Left hindlimb (tissue), 1 donor: ENCODE measurements around the gene LPAR2.
"Not testable (repeated sequence)": the region's sequence is repeated elsewhere in the genome, so short reads cannot be mapped to it uniquely, and the experiment has no call there.

Experiments used
- DNase-seq: peaks from one replicate; pipeline ENCODE4 v3.0.0-alpha.2; 2018

The LPAR2 gene

GRCh38 chr19:19627621-19628500 is at the start of gene LPAR2:
Gene LPAR2 (minus strand): TSS chr19:19628220. CDS start chr19:19627275, 945 bp downstream.
- no peak for DNase-seq

GRCh38 chr19:19677579-19677978 is 49.6 kb upstream of the LPAR2 start:
- no peak for DNase-seq

DNA sequence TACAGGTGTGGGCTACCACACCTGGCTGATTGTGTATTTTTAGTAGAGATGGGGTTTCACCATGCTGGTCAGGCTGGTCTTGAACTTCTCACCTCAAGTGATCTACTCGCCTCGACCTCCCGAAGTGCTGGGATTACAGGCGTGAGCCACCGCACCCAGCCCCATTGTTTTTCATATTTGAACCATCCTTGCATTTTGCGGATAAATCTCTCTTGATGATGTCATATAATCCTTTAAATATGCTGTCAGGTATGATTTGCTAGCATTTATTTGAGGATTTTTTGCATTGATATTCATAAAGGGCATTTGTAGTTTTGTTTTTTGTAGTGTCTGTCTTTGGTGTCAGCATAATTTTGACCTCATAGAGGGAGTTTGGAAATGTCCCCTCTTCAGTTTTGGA is 46.3 kb upstream of the LPAR2 start:
- DNase-seq = no peak

DNA sequence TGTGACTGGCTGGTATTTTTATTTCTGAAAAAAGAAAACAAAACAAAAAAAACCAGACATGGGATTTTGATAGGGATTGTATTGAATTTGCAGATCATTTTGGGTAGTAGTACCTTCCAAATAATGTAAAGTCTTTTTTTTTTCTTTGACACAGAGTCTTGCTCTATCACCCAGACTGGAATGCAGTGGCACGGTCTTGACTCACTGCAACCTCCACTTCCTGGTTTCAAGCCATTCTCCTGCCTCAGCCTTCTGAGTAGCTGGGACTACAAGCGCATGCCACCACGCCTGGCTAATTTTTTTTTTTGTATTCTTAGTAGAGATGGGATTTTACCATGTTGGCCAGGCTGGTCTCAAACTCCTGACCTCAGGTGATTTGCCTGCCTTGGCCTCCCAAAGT is 44.8 kb upstream of the LPAR2 start:
- no peak for DNase-seq

DNA sequence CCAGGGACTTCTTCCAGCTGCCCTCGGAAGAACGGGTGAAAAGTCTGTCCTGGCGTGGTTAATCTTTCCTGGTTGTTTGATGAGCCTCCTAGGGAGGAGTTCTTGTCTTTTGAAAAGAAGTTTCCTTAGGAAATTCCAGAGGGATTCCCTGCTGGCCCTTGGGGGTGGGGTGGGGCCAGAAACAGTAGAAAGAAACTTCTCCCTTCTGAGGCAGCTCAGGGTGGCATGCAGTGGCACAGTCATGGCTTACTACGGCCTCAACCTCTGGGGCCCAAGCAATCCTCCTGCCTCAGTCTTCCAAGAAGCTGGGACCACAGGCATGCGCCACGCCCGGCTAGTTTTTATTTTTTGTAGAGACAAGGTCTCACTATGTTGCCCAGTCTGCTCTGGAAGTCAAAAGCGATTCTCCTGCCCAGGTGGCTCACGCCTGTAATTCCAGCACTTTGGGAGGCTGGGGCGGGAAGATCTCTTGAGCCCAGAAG is 42.1 kb upstream of the LPAR2 start:
- no peak for DNase-seq

- peak; percentile 92 for DNase-seq
Observed at GRCh38 chr19:19668230-19669012, 40.4 kb upstream of the LPAR2 start, which contains the start of gene ZNF101. Gene ZNF101 (plus strand): TSS chr19:19668839. CDS start chr19:19668964, 125 bp downstream.

DNA sequence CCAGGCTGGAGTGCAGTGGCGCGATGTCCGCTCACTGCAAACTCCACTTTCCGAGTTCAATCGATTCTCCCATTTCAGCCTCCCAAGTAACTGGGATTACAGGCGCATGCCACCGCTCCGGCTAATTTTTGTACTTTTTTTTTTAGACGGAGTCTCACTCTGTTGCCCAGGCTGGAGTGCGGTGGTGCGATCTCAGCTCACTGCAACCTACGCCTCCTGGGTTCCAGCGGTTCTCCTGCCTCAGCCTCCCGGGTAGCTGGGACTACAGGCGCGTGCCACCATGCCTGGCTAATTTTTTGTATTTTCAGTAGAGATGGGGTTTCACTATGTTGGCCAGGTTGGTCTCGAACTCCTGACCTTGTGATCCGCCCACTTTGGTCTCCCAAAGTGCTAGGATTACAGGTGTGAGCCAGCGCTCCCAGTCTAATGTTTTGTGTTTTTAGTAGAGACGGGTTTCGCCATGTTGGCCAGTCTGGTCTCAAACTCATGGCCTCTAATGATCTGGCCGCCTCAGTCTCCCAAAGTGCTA is 37.5 kb upstream of the LPAR2 start:
- not testable (repeated sequence) for DNase-seq

GRCh38 chr19:19663256-19664120 is 35.5 kb upstream of the LPAR2 start, which contains the start of gene ATP13A1:
Gene ATP13A1 (minus strand): TSS chr19:19663676. CDS start chr19:19663666, 10 bp downstream.
- peak; percentile 98 for DNase-seq

DNA sequence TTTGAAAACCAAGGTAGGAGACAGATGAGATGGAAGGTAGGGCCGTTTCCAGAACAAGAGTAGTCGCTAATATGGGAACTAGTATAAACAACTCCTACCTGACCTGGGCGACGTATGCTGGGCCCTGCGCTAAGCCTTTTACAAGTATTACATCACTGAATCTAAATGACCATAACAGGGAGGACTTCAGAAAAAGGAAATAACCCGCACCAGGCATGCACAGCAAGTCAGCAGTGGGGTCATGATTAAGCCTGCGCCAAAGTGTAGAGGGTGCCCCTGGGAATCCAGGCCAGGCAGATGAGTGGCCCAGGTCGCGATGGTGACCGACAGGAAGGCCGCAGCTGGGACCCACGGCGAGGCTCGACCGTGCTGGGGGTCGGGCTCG is 34.8 kb upstream of the LPAR2 start:
- no peak for DNase-seq

- DNase-seq = no peak
Observed at GRCh38 chr19:19662344-19662743, 34.3 kb upstream of the LPAR2 start.

DNA sequence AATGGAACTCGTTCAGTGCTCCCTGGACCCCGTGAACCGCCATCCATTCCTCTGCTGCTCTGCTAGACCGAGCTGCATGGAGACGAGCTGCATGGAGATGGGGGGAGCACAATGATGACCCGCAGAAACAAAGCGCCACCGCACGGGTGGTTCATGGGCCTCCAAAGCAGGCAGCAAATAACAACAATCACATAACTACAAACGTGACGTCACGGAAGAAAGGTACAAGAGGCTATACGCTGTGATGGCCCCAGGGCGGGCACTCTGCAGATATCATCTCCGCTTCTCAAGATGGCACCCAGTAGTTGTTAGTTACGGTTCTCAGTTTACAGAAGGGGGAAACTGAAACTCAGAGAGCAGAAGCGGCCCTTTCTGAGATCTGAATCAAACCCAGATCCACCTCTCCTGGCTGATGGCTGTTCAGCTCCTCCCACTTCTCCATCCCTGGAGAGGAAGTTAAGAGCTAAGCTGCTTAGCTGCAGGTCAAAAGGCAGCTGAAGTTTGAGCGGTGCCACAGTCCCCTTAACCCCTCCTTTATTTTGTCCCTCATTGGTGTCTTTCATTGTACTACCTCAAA is 33.7 kb upstream of the LPAR2 start:
- DNase-seq = no peak

GRCh38 chr19:19661141-19661674 is 33.2 kb upstream of the LPAR2 start:
- no peak for DNase-seq

- DNase-seq = peak; percentile 23
Observed at GRCh38 chr19:19659646-19660245, 31.7 kb upstream of the LPAR2 start.

DNA sequence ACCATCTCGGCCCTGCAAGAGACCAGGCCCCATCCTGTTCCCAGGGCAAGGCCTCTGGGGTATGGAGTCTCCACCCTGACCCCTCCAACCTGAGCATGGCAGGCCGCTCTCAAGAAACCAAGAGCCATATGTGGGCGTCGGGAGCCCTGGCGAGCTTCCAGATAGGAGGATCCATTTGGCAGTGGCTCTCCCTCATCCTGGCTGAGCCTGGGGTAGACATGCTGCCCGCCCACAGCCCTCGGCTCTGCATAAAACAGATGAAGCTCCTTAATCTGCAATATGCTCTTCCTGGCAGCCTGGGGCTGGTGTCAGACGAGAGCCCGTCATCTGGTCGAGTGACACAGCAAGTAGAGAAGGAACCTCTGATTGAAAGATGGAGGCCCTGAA is 29.4 kb upstream of the LPAR2 start:
- DNase-seq = peak; percentile 53

GRCh38 chr19:19656451-19657396 is 28.7 kb upstream of the LPAR2 start:
- peak; percentile 25 for DNase-seq

DNA sequence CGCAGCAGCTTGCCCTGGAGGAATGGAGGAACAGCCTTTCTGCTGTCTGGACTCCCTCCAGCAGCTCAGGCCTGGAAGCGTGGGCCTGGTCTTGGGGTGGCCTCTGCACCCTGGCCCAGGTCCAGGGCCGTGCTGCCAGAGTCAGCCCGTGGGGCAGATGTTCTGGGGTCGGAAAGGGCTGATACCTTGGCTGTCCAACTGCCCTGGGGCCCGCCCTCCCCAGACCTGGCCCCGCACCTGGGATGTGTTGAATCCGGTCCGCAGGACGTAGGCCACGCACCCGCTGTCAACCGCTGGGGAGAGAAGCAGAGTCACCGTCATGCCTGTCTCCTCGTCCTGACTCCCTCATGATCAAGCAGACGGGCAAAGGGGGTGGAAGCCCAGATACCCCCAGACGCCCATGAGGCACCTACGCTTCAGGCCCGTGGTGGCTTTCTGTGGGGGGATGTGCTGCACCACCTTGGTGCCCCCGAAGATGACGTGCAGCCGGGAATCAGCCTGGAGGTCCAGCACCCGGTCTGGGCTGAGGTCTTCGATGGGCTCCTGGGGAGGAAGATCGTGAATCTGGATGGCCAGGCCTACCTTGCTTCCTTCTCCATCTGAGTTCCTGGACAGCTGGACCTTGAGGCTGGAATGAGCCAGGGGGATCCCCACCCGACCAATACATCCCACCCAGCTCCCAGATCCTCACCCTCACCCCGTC is 27.8 kb upstream of the LPAR2 start:
- peak; percentile 27 for DNase-seq

DNA sequence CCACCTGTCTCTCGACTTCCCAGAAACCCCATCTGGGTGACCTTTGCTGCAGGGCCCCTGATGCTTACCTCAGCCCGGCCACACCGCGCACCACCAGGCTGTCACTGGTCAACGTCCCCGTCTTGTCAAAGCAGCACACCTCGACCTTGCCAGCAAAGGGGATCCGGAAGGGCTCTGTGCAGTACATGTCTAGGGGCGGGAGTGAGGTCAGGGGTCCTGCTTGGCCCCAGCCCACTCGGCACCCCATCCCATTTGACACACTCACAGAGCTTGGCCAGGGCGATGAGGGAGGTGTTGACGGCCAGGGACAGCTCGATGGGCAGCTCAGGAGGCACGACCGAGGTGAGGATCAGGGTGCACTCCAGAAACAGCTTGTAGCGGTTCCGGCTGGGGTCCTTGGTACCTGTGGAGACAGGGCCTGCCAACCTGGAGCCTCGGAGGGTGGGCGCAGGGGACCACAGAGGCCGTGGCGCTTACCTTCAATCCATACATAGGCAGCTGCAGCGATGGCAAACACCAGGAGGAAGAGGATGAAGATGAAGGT is 27.1 kb upstream of the LPAR2 start:
- peak; percentile 30 for DNase-seq

GRCh38 chr19:19654441-19654840 is 26.4 kb upstream of the LPAR2 start:
- DNase-seq = peak; percentile 34

DNA sequence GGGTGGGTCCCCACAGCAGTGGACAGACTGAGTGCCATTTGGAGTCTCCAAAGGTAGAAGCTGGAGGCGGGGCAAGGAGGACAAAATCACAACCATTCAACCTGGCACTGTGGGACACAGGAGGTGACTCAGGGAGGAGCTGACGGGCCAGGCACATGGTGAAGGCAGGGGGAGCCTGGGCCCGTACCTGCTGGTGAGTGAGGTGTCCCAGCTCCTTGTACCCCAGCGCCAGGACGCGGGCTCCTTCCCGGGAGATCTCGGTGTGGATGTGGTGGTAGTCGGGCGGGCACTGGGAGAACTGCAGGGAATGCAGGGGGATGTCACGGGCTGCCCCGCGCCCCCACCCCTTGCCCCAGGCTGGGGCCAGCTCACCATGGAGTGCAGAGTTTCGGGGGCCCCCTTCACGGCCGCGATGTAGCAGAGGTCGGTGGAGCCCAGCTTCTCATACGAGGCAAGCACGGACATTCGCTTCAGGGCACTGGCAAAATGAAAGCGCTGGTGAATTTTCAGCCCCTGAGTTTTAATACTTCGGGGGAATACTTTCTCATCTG is 25.7 kb upstream of the LPAR2 start:
- DNase-seq = peak; percentile 30
